ENCODE data around the gene NEDD9. TPM values are rescaled to one million over a fixed set of nuclear protein-coding genes. Genes with fewer than 3 reads are reported as not detected.

NEDD9 gene
- total RNA-seq, 1 experiment from 2014 or later: 0.17 TPM

- no peak for TF ChIP-seq CTCF (IDR thresholded peaks at IDR 0.05 in 2 of 3, conservative IDR thresholded peaks at IDR 0.05 in 1 of 3; ENCODE audit: borderline replicate concordance in 1 of 3, insufficient read depth in 1 of 3, low read depth in 2 of 3, low read length in 2 of 3)
- TF ChIP-seq EGR1 (IDR thresholded peaks at IDR 0.05; ENCODE audit: low read depth): no peak
- TF ChIP-seq EZH2 (IDR thresholded peaks at IDR 0.05): no peak
- BruUV-seq (replicated peaks): no TSS peak
- POLR2A ChIA-PET: no interaction called here
- Histone ChIP-seq H3K9me3 (ENCODE audit: control insufficient read depth in 1 of 2, insufficient read depth in 1 of 2, low read depth in 1 of 2, low read length in 2 of 2) (no peaks in the 10 kb centered on the region), H2AFZ (ENCODE audit: low read depth, low read length, poor library complexity, severe bottlenecking) (no peak overlapping the region), H3K4me3 (replicated peaks in 1 of 2; ENCODE audit: low read depth in 1 of 2, low read length in 2 of 2) (no peak overlapping the region), H3K9me2 (ENCODE audit: insufficient read depth) (no peaks in the 10 kb centered on the region), H3K27me3 (ENCODE audit: insufficient read depth, low read length) (no peaks in the 10 kb centered on the region), H3K36me3 (ENCODE audit: control insufficient read depth in 1 of 2, insufficient read depth in 2 of 2, low read length in 2 of 2) (no peaks in the 10 kb centered on the region), H4K20me1 (ENCODE audit: insufficient read depth) (no peaks in the 10 kb centered on the region), H3K9ac (ENCODE audit: low read length) (no peak overlapping the region), H3K27ac (ENCODE audit: low read depth, low read length) (no peak overlapping the region), H3K79me2 (ENCODE audit: insufficient read depth, low read length) (no peaks in the 10 kb centered on the region), H3K4me1 (ENCODE audit: control insufficient read depth in 1 of 2, insufficient read depth in 2 of 2, low read length in 2 of 2) (peaks cover 0 to 4% of the 10 kb centered on the region in 2 experiments; a peak in 1 of 4 replicates), H3K4me2 (ENCODE audit: low read length) (no peak overlapping the region)
- intact Hi-C loops (cut with micrococcal nuclease): no loop called here
- CTCF ChIA-PET: no interaction called here
- RAD21 ChIA-PET (ENCODE audit: low non-redundant PET in 1 of 2, low total read pairs in 2 of 2, uncharacterized antibody in 2 of 2, unreplicated experiment in 2 of 2): no interaction called here
- ATAC-seq: no peak
- DNase-seq (ENCODE audit: low read depth, low spot score): no peak
Measured at GRCh38 chr6:11282245-11282644, 49.8 kb upstream of the NEDD9 start.

GRCh38 chr6:11280394-11280793 is 47.9 kb upstream of the NEDD9 start:
- ChIA-PET CTCF (no interaction called here), POLR2A (no interaction called here), RAD21 (ENCODE audit: low non-redundant PET in 1 of 2, low total read pairs in 2 of 2, uncharacterized antibody in 2 of 2, unreplicated experiment in 2 of 2) (no interaction called here)
- H3K4me2 ChIP-seq (ENCODE audit: low read length): no peak overlapping the region
- intact Hi-C loops (cut with micrococcal nuclease): no loop called here
- H3K27ac ChIP-seq (ENCODE audit: low read depth, low read length): no peak overlapping the region
- no peak for DNase-seq (ENCODE audit: low read depth, low spot score)
- H3K4me1 ChIP-seq (ENCODE audit: control insufficient read depth in 1 of 2, insufficient read depth in 2 of 2, low read length in 2 of 2): peaks cover 0 to 7% of the 10 kb centered on the region in 2 experiments; a peak in 1 of 4 replicates
- H3K9me2 ChIP-seq (ENCODE audit: insufficient read depth): no peaks in the 10 kb centered on the region
- no peaks in the 10 kb centered on the region for H3K79me2 ChIP-seq (ENCODE audit: insufficient read depth, low read length)
- no peak overlapping the region for H2AFZ ChIP-seq (ENCODE audit: low read depth, low read length, poor library complexity, severe bottlenecking)
- H3K9ac ChIP-seq (ENCODE audit: low read length): no peak overlapping the region
- H4K20me1 ChIP-seq (ENCODE audit: insufficient read depth): no peaks in the 10 kb centered on the region
- no peaks in the 10 kb centered on the region for H3K27me3 ChIP-seq (ENCODE audit: insufficient read depth, low read length)
- no peaks in the 10 kb centered on the region for H3K36me3 ChIP-seq (ENCODE audit: control insufficient read depth in 1 of 2, insufficient read depth in 2 of 2, low read length in 2 of 2)
- H3K9me3 ChIP-seq (ENCODE audit: control insufficient read depth in 1 of 2, insufficient read depth in 1 of 2, low read depth in 1 of 2, low read length in 2 of 2): no peaks in the 10 kb centered on the region
- no TSS peak for BruUV-seq (replicated peaks)
- no peak for ATAC-seq
- no peak overlapping the region for H3K4me3 ChIP-seq (replicated peaks in 1 of 2; ENCODE audit: low read depth in 1 of 2, low read length in 2 of 2)
- no peak for TF ChIP-seq RAD21 (IDR thresholded peaks at IDR 0.05; ENCODE audit: low read depth)
- no peak for TF ChIP-seq REST (IDR thresholded peaks at IDR 0.05; ENCODE audit: low read depth)
- no peak for TF ChIP-seq EGR1 (IDR thresholded peaks at IDR 0.05; ENCODE audit: low read depth)
- TF ChIP-seq EZH2phosphoT487 (IDR thresholded peaks at IDR 0.05; ENCODE audit: borderline replicate concordance): no peak
- no peak for TF ChIP-seq POLR2AphosphoS5 (IDR thresholded peaks at IDR 0.05; ENCODE audit: low read depth, low read length)

All from HCT116 (cell line).